GM23248 (cell line): ENCODE measurements around the gene TAGLN2.

Experiments used
- EZH2 ChIP-seq: fragments of 200-600 bp; sonication (generic); IDR thresholded peaks from 2 replicates; pipeline ENCODE4 v1.6.1; 2018; ENCODE audit warnings: antibody characterized with exemption, mild to moderate bottlenecking; ENCODE audit not compliant: insufficient read depth, poor library complexity, severe bottlenecking
- EZH2phosphoT487 ChIP-seq: fragments of 200-600 bp; sonication (generic); IDR thresholded peaks from 2 replicates; pipeline ENCODE4 v1.6.1; 2018; ENCODE audit warnings: antibody characterized with exemption, moderate library complexity, mild to moderate bottlenecking, low read depth; ENCODE audit not compliant: insufficient read depth

DNA sequence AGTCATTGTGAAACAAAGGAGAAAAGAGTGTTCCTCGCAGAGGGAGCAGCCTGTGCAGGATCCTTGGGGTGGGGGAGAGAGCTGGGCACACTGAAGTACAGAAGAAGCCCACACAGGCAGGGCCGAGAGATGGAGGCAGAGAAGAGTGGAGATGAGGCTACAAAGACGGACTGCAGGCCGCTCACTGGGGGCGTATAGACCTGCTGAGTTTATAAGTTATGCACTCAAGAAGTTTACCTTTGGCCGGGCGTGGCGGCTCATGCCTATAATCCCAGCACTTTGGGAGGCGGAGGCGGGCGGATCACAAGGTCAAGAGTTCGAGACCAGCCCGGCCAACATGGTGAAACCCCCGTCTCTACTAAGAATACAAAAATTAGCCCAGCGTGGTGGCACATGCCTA is 36.3 kb upstream of the TAGLN2 start:
- TF ChIP-seq EZH2 (no peak), EZH2phosphoT487 (no peak)
